H1 (cell line): ENCODE results near the gene STK32C.

Experiments used
- EZH2 ChIP-seq: fragments of 200-600 bp; sonication (generic); IDR thresholded peaks from 2 replicates; pipeline ENCODE4 v1.7.1; 2012; ENCODE audit warnings: low read depth, mild to moderate bottlenecking, moderate library complexity, low read length, inconsistent platforms; ENCODE audit not compliant: severe bottlenecking
- JUND ChIP-seq: IDR thresholded peaks from 2 replicates; pipeline ENCODE4 v1.6.1; 2011; ENCODE audit warnings: mild to moderate bottlenecking, improper control_type of control experiment, low read length
- SIX5 ChIP-seq: IDR thresholded peaks from 2 replicates; pipeline ENCODE4 v1.6.1; 2011; ENCODE audit warnings: mild to moderate bottlenecking, low read depth, low read length
- SUZ12 ChIP-seq: fragments of 200-600 bp; sonication (generic); IDR thresholded peaks from 2 replicates; pipeline ENCODE4 v1.6.1; 2012; ENCODE audit warnings: mild to moderate bottlenecking, inconsistent platforms, low read length, moderate library complexity, mixed read lengths
- TF ChIP-seq, protein P1 (sequence below), 3 experiments: IDR thresholded peaks; 1 replicate in 2 of 3; 2 replicates in 1 of 3; pipeline versions ENCODE4 v1.5.1 to v1.6.1; 2011; ENCODE audit warnings: low read length in 3 of 3, mild to moderate bottlenecking in 3 of 3, inconsistent platforms in 2 of 3, low read depth in 1 of 3, moderate library complexity in 1 of 3; ENCODE audit not compliant: insufficient read depth in 1 of 3; ENCODE audit errors: control extremely low read depth in 1 of 3

DNA sequence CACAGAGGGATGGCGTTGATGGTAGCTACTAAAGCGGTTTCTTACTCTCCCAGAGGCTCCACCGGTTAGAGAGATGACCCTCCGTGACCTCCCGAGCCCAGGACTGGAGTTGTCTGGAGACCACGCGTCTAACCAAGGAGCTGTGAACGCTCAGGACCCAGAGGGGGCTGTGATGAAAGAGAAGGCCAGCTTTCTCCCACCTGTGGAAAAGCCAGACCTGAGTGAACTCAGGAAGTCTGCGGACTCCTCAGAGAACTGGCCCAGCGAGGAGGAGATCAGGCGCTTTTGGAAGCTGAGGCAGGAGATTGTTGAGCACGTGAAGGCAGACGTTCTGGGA, 40.1 kb upstream of the STK32C start:
- TF ChIP-seq JUND (no peak), SUZ12 (no peak), SIX5 (no peak), EZH2 (no peak)
- TF ChIP-seq, protein P1, sequence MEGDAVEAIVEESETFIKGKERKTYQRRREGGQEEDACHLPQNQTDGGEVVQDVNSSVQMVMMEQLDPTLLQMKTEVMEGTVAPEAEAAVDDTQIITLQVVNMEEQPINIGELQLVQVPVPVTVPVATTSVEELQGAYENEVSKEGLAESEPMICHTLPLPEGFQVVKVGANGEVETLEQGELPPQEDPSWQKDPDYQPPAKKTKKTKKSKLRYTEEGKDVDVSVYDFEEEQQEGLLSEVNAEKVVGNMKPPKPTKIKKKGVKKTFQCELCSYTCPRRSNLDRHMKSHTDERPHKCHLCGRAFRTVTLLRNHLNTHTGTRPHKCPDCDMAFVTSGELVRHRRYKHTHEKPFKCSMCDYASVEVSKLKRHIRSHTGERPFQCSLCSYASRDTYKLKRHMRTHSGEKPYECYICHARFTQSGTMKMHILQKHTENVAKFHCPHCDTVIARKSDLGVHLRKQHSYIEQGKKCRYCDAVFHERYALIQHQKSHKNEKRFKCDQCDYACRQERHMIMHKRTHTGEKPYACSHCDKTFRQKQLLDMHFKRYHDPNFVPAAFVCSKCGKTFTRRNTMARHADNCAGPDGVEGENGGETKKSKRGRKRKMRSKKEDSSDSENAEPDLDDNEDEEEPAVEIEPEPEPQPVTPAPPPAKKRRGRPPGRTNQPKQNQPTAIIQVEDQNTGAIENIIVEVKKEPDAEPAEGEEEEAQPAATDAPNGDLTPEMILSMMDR (IDR thresholded peaks at IDR 0.05; ENCODE audit: control extremely low read depth in 1 of 3, insufficient read depth in 1 of 3, low read depth in 1 of 3, low read length in 3 of 3), result no peak
